ENCODE data around the gene CDC6. TPM values are rescaled to one million over a fixed set of nuclear protein-coding genes. Genes with fewer than 3 reads are reported as not detected.

CDC6 gene
- total and polyA plus RNA-seq, 2 of the 8 experiments (the other 6 are each of a cell fraction or from before 2014, with no cell fraction given) = 50.5 to 140 TPM

- H4K5ac ChIP-seq (ENCODE audit: insufficient read length, low read depth, low read length) = no peak overlapping the region
- H3K4me1 ChIP-seq (replicated peaks in 1 of 4; ENCODE audit: control insufficient read depth in 3 of 4, insufficient read depth in 4 of 4, low read length in 3 of 4) = no peaks in the 10 kb centered on the region
- H3K23ac ChIP-seq (ENCODE audit: insufficient read length) = no peak overlapping the region
- H4K8ac ChIP-seq (ENCODE audit: extremely low read depth, insufficient read depth, low read length) = no peak overlapping the region
- H2BK5ac ChIP-seq (ENCODE audit: low read depth, low read length) = no peak overlapping the region
- peaks cover 0 to 21% of the 10 kb centered on the region in 2 experiments; a peak in 1 of 4 replicates for H3K79me2 ChIP-seq (ENCODE audit: control insufficient read depth in 1 of 2, insufficient read depth in 2 of 2, low read length in 2 of 2)
- H2BK20ac ChIP-seq (ENCODE audit: low read length) = no peak overlapping the region
- H3K23me2 ChIP-seq (ENCODE audit: low read depth, low read length) = no peaks in the 10 kb centered on the region
- no peaks in the 10 kb centered on the region for H3K79me1 ChIP-seq (ENCODE audit: low read depth, low read length)
- no peak overlapping the region for H3K4me3 ChIP-seq (ENCODE audit: extremely low read depth in 1 of 4, insufficient read depth in 2 of 4, low read depth in 3 of 4, low read length in 4 of 4)
- H3K9me3 ChIP-seq (ENCODE audit: insufficient read depth in 2 of 2, low read depth in 1 of 2, low read length in 1 of 2) = no peaks in the 10 kb centered on the region
- H2AFZ ChIP-seq (ENCODE audit: low read length) = no peak overlapping the region
- no peak overlapping the region for H2BK12ac ChIP-seq (ENCODE audit: low read depth, low read length)
- no peak overlapping the region for H3K14ac ChIP-seq (ENCODE audit: insufficient read length)
- H2AK5ac ChIP-seq (ENCODE audit: low read depth, low read length) = no peak overlapping the region
- H3K4ac ChIP-seq (replicated peaks; ENCODE audit: insufficient read length, low read depth, low read length) = no peak overlapping the region
- H3K36me3 ChIP-seq (ENCODE audit: control insufficient read depth in 2 of 4, insufficient read depth in 4 of 4, low read length in 3 of 4) = peaks cover 0 to 2% (median 0%) of the 10 kb centered on the region in 4 experiments; a peak in 2 of 8 replicates
- no peaks in the 10 kb centered on the region for H4K20me1 ChIP-seq (replicated peaks in 1 of 2; ENCODE audit: control insufficient read depth in 1 of 2, insufficient read depth in 2 of 2, low read length in 2 of 2)
- no peak for DNase-seq (ENCODE audit: low read depth in 1 of 2, low spot score in 2 of 2)
- H2BK15ac ChIP-seq (ENCODE audit: low read length) = no peak overlapping the region
- no peak overlapping the region for H3K9ac ChIP-seq (replicated peaks in 1 of 4; ENCODE audit: extremely low read depth in 1 of 4, low read depth in 3 of 4, low read length in 3 of 4)
- no peak overlapping the region for H3K4me2 ChIP-seq (ENCODE audit: insufficient read depth in 1 of 2, low read depth in 2 of 2, low read length in 2 of 2)
- no peak overlapping the region for H3K27ac ChIP-seq (ENCODE audit: low read depth, low read length)
- FAIRE-seq = no peak
- no peaks in the 10 kb centered on the region for H3K27me3 ChIP-seq (replicated peaks in 1 of 4; ENCODE audit: control insufficient read depth in 3 of 4, extremely low read depth in 1 of 4, insufficient read depth in 3 of 4, low read length in 3 of 4)
- no peak overlapping the region for H3K18ac ChIP-seq (ENCODE audit: extremely low read depth, low read length)
- no peak overlapping the region for H2BK120ac ChIP-seq (replicated peaks; ENCODE audit: low read depth, low read length)
- ChIA-PET POLR2A (ENCODE audit: partially characterized antibody) (interaction anchor here (1.5 kb wide), 1 partner anchor 9 kb away, joined by 4 read pairs; no protein-coding TSS in a partner anchor), CTCF (ENCODE audit: partially characterized antibody) (interaction anchor here (1.8 kb wide), 1 partner anchor 50 kb away, joined by 4 read pairs; no protein-coding TSS in a partner anchor)
- no peak overlapping the region for H4K91ac ChIP-seq (replicated peaks; ENCODE audit: insufficient read length, low read length)
- H3K56ac ChIP-seq (replicated peaks; ENCODE audit: insufficient read length, low read depth, low read length) = no peak overlapping the region
- TF ChIP-seq SAP30 (IDR thresholded peaks at IDR 0.05; ENCODE audit: insufficient read depth, insufficient replicate concordance, low read length) = no peak
- no peak for TF ChIP-seq E2F6 (IDR thresholded peaks at IDR 0.05)
- TF ChIP-seq ATF2 (IDR thresholded peaks at IDR 0.05; ENCODE audit: low read length) = no peak
- no peak for TF ChIP-seq HDAC2 (IDR thresholded peaks at IDR 0.05; ENCODE audit: borderline replicate concordance in 1 of 2, low read depth in 2 of 2, low read length in 2 of 2)
- no peak for TF ChIP-seq TAF1 (IDR thresholded peaks at IDR 0.05; ENCODE audit: low read depth, low read length)
- no peak for TF ChIP-seq RXRA (IDR thresholded peaks at IDR 0.05; ENCODE audit: insufficient read depth, low read depth, low read length)
- no peak for TF ChIP-seq ATF3 (IDR thresholded peaks at IDR 0.05; ENCODE audit: insufficient read depth, low read depth, low read length)
- no peak for TF ChIP-seq RFX5 (IDR thresholded peaks at IDR 0.05; ENCODE audit: borderline replicate concordance, low read depth, low read length)
- no peak for TF ChIP-seq POU5F1 (IDR thresholded peaks at IDR 0.05; ENCODE audit: low read depth, low read length)
- TF ChIP-seq MAFK (IDR thresholded peaks at IDR 0.05; ENCODE audit: low read depth, low read length) = no peak
- no peak for TF ChIP-seq EP300 (IDR thresholded peaks at IDR 0.05; ENCODE audit: borderline replicate concordance in 1 of 2, low read depth in 2 of 2, low read length in 2 of 2)
Measured at GRCh38 chr17:40251576-40251975, 36.1 kb upstream of the CDC6 start.
